HG03103 (cell line): Measurements from ENCODE around the gene LHX4.

ENCODE experiments used
- ATAC-seq: cut with Tn5 transposase; IDR thresholded peaks from one replicate; pipeline ENCODE4 v1.9.1; 2021; ENCODE audit warnings: low read depth; ENCODE audit not compliant: unreplicated experiment

Gene LHX4

GRCh38 chr1:180256341-180257027, 26.4 kb downstream of the LHX4 start:
- ATAC-seq: no peak

- ATAC-seq: no peak
These were observed 26.9 kb downstream of the LHX4 start for GRCh38 chr1:180257028-180257386.

DNA sequence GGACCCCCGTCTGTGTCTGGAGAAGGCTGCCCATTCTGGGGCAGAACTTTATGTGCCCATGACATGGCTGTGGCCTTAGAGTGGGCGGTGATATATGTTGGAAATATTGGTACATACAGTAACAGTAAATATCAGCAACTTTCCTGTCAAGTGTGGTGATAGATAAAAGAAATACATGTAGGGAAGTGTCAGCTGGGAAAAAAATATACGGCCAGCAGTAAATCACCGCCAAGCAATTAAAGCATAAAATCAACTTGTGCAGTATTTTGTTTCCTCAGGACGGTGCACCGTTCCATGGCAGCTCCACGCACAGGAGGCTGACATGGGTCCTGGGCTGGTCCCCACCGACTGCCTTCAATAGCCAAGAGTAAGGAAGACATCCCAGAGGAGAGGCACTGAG, 27.4 kb downstream of the LHX4 start:
- ATAC-seq: no peak

DNA sequence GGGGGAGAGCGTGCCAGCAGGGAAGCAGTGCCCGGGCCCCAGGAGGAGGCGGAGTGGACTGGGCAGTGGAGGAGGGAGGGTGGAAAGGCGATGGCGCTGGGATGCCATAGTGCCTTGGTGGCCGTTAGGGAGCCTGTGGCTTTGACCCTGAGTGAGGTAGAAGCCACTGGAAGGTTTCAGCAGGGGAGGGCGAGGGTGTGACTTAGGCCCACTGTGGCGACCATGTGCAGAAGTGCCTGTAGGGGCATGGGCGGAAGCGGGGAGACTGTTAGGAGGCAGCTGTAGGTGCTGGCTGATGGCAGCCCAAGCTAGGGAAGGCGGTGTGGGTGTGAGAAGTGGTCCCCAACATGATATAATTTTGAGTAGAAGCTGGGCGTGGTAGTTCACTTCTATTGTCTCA, 28.2 kb downstream of the LHX4 start:
- no peak for ATAC-seq

DNA sequence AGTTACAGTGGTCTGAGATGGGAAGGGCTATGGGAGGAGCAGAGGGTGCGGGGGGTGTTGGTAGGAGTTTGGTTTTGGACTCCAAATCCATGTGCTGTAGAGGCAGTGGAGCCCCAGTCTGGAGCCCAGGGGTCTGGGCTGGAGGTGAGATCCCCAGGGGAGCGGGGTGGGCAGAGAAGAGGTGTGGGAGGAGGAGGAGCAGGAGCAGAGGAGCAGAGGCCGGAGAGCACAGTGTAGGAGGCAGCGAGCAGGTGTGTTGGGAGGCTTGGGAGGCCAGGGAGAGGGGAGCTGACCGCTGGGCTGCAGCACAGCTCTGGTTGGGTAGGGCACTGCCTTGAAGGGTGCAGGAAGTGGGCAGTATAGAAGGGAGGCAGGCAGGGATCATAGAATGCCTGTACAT, 28.9 kb downstream of the LHX4 start:
- no peak for ATAC-seq

DNA sequence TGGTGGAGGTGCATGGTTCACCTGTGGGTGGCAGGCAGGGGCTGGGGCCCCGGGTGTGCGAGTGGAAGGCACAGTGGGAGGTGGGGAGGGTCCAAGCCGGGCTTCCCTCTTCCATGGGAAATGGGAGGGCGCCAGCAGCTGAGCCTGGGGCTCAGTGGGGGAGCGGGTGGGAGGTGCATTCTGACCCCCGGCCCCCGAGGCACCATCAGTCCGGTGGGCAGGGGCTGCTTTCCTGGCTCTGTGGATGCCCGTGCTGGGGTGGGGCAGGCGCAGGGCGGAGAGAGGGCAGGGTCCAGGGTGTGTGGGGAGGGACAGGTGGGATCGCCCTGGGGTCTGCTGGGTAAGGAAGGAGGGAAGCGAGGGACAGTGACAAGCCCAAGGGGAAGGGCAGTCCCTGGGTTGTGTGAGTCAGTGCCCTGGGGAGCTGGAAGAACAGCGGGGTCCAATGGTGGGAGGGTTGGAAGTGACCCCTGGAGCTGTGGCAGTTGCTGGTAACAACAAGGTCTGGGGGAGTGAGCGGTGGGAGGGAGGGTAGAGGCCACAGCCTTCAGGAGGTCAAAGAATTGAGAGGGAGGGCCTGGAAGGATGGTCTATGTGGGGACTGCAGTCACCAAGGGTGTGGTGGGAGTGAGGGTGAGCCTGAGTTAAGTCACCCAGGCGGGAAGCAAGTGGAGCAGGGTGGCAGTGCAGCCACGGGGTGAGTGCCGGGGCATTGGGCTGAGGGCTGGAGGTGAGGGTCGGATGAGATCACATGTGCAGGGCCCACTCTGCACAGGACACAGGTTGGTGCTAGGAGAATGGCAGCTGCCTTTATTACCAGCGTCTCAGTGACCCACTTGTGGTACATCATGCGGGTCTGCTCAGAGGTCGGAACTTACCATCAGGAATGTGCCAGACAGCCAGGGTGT, 29.6 kb downstream of the LHX4 start:
- ATAC-seq: no peak

DNA sequence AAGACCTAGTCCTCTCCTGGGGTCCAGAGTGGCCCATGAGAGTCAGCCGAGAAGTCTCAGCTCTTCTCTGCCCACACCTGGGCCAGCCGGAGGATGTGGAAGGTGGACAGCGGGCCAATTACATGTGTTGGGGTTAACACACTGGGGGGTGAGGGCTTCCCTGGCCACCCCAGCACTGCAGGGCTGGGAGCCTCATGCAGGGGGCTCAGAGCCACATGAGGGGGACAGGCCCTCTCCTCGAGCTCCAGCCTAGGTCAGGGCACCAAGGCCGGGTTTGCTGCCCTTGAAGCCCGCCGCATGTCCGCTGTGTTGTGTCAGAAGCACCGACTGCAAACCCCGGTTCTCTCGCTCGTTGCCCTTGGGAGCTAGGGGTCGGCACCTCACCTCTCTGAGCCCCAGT, 30.5 kb downstream of the LHX4 start:
- ATAC-seq: no peak

- no peak for ATAC-seq
These were observed 31.0 kb downstream of the LHX4 start for GRCh38 chr1:180261030-180261429.

GRCh38 chr1:180261524-180262155, 31.6 kb downstream of the LHX4 start:
- ATAC-seq: no peak

DNA sequence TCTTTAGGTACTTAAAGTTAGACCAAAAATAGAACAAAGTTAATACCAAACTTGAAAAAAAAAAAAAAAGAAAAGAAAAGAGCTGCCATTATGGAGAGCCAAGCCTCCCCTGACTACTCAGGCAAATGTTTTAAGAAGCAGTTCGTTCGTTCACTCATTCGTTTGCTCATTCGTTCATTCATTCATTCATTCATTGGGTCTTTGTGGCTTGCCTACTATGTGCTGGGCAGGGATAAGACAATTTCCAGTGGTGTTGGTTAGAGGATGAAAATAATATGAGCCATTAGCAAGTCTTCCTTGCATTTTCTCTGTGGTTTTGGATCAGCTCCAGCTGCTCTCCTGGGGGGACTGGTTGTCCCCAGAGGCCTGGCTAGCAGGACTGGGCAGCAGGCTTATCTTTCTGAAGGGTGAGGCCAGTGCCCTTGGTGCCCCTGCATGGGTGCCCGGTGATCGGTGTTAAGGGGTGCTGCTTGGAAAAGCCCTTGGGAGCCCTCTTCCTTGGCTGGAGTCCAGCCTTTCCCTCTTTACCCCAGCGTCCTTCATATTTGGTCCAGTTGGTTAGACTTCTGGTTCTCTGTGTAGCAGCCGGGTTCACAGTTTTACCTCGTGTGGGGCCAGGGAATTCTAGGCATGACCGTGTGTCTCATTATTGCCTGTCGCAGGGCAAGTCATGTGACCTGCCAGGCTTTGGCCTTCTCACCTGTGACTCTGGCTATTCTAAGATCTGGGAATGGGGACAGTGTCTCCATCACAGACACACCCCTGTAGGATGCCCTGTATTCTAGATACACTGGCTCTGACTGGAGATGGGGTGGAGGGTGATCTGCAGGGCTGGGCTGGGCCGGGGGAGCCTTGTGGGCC, 32.8 kb downstream of the LHX4 start:
- ATAC-seq: no peak

GRCh38 chr1:180264595-180264994, 34.5 kb downstream of the LHX4 start:
- no peak for ATAC-seq

DNA sequence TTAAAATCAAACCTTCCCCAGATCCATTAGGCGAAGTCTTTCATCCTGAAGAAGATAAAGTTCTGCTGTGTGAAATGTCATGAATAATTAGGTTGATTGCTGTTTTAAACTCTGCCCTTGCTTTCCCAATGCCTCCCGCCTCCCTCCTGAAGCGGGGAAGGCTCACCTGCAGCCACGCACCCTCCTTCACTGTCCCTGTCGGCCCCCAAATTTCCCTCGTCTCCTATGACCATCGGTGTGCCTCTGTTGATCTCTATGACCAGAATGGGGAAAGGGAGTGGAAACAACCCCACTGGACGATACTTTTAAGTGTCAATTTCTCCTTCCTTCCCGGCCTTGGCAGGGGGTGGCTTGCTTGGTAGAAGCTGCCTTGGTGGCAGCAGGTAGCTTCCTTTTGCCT, 35.1 kb downstream of the LHX4 start:
- no peak for ATAC-seq

DNA sequence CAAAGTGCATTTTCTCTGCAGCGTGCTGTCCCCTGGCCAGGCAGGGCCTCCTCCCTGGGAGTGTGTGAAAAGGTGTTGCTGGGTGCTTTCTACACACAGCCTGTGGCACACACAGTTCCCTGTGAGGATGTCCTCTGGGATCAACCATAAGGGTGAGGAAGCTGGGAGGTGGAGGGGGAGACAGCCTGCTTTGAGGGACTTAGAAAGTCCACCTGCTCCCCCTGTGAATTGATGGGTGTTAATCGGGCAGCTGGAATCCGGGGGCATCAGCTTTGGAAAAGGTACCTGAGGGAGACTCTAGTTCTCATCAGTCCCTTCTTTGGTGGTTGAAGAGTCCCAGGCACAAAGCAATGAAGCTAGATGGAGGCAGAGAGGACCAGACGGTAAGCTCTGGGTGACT, 35.8 kb downstream of the LHX4 start:
- ATAC-seq: no peak

DNA sequence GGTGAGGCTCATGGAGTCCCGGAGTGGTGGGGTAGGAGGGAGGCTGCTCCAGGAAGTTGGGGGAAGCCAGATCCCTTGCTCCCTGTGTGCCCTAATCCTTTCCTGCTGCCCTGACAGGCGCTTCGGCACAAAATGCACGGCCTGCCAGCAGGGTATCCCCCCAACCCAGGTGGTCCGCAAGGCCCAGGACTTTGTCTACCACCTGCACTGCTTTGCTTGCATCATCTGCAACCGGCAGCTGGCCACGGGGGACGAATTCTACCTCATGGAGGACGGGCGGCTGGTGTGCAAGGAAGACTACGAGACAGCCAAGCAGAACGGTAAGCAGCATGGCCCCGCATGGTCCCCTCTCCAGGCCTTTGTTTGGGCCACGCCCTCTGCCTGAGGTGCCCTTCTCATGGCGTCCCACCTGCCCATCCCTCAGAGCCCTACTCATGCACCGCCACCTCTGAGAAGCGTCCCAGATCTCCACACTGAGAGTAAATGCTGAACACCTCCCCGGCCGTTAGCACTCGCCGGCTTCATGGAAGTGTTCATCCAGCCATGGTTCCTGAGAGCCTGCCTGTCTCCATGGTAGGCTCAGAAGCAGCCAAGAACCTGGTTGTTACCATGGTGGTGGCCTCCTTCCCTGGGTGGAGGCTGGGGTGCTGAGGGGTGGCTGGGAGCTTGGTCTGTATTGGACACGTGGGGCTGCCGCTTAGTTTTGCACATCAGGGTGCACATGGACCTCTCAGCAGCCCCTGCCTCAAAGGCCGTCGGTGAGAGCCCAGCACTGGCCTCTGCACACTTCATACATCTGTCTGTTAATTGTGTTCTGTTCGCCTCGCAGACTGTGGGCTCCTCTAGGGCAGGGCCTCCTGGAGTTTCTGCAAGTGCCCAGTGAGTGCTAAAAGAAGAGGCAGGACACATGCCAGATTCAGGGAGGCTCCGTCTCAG, 36.5 kb downstream of the LHX4 start:
- no peak for ATAC-seq

DNA sequence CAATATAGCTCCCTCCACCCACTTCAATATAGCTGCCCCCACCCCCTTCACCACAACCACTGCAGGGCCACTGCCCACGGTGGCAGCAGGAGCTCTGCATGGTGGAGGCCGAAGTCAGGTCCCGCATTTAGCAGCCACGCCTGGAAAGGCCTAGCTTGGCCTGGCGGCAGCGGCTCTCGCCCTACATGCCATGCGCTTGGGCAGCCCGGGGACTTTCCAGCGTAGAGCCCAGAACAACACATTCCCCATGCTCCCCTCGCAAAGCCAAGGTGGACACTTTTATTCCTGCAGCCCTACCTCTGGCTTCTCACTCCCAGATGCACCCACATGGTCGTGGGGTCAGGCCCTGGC, 37.1 kb downstream of the LHX4 start:
- ATAC-seq: no peak

DNA sequence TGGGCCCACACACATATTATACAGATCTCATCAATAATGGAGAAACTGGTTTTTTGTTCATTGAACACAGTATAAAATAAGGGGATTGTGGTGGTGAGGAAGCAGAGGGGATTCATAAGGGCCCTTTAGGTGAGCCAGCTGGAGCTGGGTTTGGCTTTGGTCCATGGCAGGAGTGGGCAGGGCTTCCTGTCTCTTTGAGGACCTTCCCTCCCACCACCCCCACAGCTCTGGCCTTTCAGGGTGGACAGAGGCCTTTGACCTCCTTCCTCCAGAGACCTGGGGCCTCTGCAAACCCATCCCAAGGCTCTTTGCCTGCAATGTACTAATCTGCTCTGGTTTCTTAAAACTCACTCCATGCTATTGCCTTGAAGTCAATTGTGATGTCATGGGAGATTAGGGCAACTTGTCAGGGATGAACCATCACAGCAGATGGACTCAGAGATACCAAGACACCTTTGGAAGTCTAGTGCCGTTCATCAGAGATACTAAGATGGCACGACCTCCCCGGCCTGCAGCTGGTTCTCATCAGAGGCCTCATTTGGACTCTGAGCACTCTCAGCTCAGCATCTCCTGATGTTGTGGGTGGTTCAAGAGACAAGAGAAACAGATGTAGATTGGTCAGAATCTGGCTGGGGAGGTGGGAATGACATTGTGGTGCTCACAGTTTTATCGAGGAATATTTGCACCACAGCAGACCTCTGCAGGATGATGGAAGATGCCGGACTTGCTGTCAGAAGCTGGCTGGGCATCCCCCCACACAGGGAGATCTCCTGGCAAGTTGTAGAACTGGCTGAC, 37.9 kb downstream of the LHX4 start:
- no peak for ATAC-seq

DNA sequence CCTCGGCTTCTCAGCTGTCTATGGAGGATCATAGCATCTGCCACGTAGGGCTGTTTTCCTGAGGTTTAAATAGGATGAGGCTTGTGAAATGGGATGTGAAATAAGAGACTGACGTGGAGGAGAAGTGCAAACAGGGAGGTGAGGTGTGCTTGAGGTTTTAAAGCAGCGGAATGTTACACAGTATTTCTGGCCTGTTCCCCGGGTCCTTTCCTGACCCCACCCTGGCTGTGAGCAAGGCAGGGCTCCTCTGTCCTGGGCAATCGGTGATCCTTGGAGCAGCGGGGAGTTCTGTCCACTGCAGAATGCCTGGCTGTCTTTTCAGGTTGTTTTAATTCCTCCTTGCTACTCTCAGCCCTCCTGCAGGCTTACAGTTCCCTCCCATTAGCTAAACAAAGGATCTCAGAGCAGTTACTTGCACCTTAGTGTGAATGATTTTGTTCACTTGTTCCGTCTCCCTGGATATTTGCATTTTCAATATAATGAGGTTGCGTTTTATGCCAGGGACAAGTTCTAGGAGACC, 38.6 kb downstream of the LHX4 start:
- ATAC-seq: no peak

DNA sequence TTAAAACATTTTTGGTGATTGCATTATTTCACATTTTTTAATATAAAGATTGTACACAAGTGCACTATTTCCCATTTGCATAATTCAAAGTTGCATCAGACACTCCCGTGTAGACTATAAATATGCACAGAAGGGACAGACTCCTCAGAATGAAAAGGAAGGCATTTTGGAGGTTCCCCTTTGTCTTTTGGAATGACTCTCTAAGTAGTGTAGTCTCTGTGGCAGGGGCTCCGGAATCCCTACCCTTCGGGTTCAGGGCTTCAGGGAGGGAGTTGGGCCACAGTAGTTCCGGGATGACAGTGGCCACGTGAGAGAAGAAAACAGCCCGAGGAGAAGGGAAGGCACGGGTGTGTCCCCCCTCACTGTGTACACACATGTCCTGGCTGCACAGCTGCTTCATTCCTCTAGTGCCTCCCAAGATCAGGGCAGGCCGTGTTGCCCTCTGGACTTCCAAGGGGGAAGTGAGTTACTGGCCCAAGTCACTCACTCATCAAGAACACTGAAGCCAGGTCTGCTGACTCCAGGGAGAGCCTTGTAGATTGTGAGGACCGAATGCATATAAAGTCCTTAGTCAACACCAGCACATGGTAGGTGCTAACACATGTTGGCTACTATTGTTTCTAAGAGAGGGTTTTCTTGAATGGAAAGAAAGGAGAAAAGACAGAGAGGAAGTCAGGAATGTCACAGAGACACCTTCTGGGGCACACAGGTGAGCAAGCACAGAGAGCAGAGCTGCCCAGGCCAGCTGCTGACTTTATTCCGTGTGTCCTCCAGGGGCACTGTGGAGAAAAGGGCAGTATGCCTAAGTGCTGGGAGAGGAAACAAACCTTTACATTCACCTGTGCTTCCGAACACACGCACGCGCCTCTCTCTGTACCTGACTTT, 39.8 kb downstream of the LHX4 start:
- no peak for ATAC-seq
